Choroid plexus epithelial cell (primary cell): ENCODE data around the gene LSP1.

Experiments used
- DNase-seq: peaks from one replicate; pipeline ENCODE4 v3.0.0-alpha.2; 2010; ENCODE audit warnings: low read depth
- H3K4me3 ChIP-seq: 2 replicates; pipeline ENCODE4 v1.5.1; 2011; ENCODE audit warnings: low read depth, mild to moderate bottlenecking, control low read depth, low read length, moderate library complexity
- CTCF ChIP-seq: conservative IDR thresholded peaks from 2 replicates; pipeline ENCODE4 v1.5.1; 2011; ENCODE audit warnings: low read depth, mild to moderate bottlenecking, control low read depth, inconsistent platforms, low read length, moderate library complexity

The LSP1 gene

GRCh38 chr11:1899686-1900085 is 46.8 kb downstream of the LSP1 start:
- TF ChIP-seq CTCF = no peak
- H3K4me3 ChIP-seq = no peak overlapping the region
- no peak for DNase-seq

- no peak overlapping the region for H3K4me3 ChIP-seq
- no peak for TF ChIP-seq CTCF
- no peak for DNase-seq
Observed at GRCh38 chr11:1906181-1906580, 53.3 kb downstream of the LSP1 start.

- DNase-seq = no peak
- no peak for TF ChIP-seq CTCF
- no peak overlapping the region for H3K4me3 ChIP-seq
Observed at GRCh38 chr11:1906611-1907423, 53.9 kb downstream of the LSP1 start.

- H3K4me3 ChIP-seq = peak overlapping the region; percentile 22
- peak; percentile 51 for DNase-seq
- TF ChIP-seq CTCF = no peak
Observed at GRCh38 chr11:1908618-1909017, 55.7 kb downstream of the LSP1 start.

GRCh38 chr11:1909524-1909923 is 56.6 kb downstream of the LSP1 start:
- DNase-seq = no peak
- TF ChIP-seq CTCF = no peak
- H3K4me3 ChIP-seq = no peak overlapping the region

- no peak for TF ChIP-seq CTCF
- DNase-seq = no peak
- no peak overlapping the region for H3K4me3 ChIP-seq
Observed at GRCh38 chr11:1912289-1912878, 59.5 kb downstream of the LSP1 start.
